ENCODE data around the gene TSPAN5.

TSPAN5 gene

GRCh38 chr4:98627531-98628257 lies 30.7 kb downstream of the TSPAN5 start:
- Histone ChIP-seq H3K4me3 (ENCODE audit: insufficient read depth, low read length, poor library complexity, severe bottlenecking) (no peak overlapping the region), H3K27ac (ENCODE audit: low read depth, low read length) (no peak overlapping the region), H3K9ac (ENCODE audit: low read length) (no peak overlapping the region), H3K4me2 (ENCODE audit: low read depth, low read length, poor library complexity, severe bottlenecking) (no peak overlapping the region), H3K27me3 (ENCODE audit: low read length) (no peaks in the 10 kb centered on the region), H3K36me3 (ENCODE audit: low read length) (no peaks in the 10 kb centered on the region), H3F3A (ENCODE audit: insufficient read depth) (no peaks in the 10 kb centered on the region), H3K9me2 (replicated peaks; ENCODE audit: insufficient read depth, low read length) (no peaks in the 10 kb centered on the region), H3K9me3 (ENCODE audit: insufficient read depth, low read length) (no peaks in the 10 kb centered on the region), H2AFZ (ENCODE audit: low read depth, low read length, severe bottlenecking) (no peak overlapping the region), H3K79me2 (ENCODE audit: insufficient read depth, low read length) (no peaks in the 10 kb centered on the region), H4K20me1 (ENCODE audit: low read depth, low read length) (no peaks in the 10 kb centered on the region)
- no peak for TF ChIP-seq EZH2phosphoT487 (conservative IDR thresholded peaks at IDR 0.05; ENCODE audit: low read length)
- TF ChIP-seq, protein P1, sequence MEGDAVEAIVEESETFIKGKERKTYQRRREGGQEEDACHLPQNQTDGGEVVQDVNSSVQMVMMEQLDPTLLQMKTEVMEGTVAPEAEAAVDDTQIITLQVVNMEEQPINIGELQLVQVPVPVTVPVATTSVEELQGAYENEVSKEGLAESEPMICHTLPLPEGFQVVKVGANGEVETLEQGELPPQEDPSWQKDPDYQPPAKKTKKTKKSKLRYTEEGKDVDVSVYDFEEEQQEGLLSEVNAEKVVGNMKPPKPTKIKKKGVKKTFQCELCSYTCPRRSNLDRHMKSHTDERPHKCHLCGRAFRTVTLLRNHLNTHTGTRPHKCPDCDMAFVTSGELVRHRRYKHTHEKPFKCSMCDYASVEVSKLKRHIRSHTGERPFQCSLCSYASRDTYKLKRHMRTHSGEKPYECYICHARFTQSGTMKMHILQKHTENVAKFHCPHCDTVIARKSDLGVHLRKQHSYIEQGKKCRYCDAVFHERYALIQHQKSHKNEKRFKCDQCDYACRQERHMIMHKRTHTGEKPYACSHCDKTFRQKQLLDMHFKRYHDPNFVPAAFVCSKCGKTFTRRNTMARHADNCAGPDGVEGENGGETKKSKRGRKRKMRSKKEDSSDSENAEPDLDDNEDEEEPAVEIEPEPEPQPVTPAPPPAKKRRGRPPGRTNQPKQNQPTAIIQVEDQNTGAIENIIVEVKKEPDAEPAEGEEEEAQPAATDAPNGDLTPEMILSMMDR (IDR thresholded peaks at IDR 0.05; ENCODE audit: insufficient read depth, low read length, poor library complexity, severe bottlenecking), result no peak

- no peak for TF ChIP-seq EZH2phosphoT487 (conservative IDR thresholded peaks at IDR 0.05; ENCODE audit: low read length)
- TF ChIP-seq, protein P1 (IDR thresholded peaks at IDR 0.05; ENCODE audit: insufficient read depth, low read length, poor library complexity, severe bottlenecking), result no peak
- Histone ChIP-seq H3K27me3 (ENCODE audit: low read length) (no peaks in the 10 kb centered on the region), H3K36me3 (ENCODE audit: low read length) (no peaks in the 10 kb centered on the region), H2AFZ (ENCODE audit: low read depth, low read length, severe bottlenecking) (no peak overlapping the region), H3K9ac (ENCODE audit: low read length) (no peak overlapping the region), H3K79me2 (ENCODE audit: insufficient read depth, low read length) (no peaks in the 10 kb centered on the region), H3F3A (ENCODE audit: insufficient read depth) (no peaks in the 10 kb centered on the region), H3K27ac (ENCODE audit: low read depth, low read length) (no peak overlapping the region), H3K4me2 (ENCODE audit: low read depth, low read length, poor library complexity, severe bottlenecking) (no peak overlapping the region), H4K20me1 (ENCODE audit: low read depth, low read length) (no peaks in the 10 kb centered on the region), H3K9me2 (replicated peaks; ENCODE audit: insufficient read depth, low read length) (no peaks in the 10 kb centered on the region), H3K4me3 (ENCODE audit: insufficient read depth, low read length, poor library complexity, severe bottlenecking) (no peak overlapping the region), H3K9me3 (ENCODE audit: insufficient read depth, low read length) (no peaks in the 10 kb centered on the region)
Observed at GRCh38 chr4:98626350-98626749, 32.1 kb downstream of the TSPAN5 start.

GRCh38 chr4:98625920-98626319 lies 32.5 kb downstream of the TSPAN5 start:
- Histone ChIP-seq H3K9me3 (ENCODE audit: insufficient read depth, low read length) (no peaks in the 10 kb centered on the region), H3K79me2 (ENCODE audit: insufficient read depth, low read length) (no peaks in the 10 kb centered on the region), H3K27ac (ENCODE audit: low read depth, low read length) (no peak overlapping the region), H3K4me2 (ENCODE audit: low read depth, low read length, poor library complexity, severe bottlenecking) (no peak overlapping the region), H3K9me2 (replicated peaks; ENCODE audit: insufficient read depth, low read length) (no peaks in the 10 kb centered on the region), H3K36me3 (ENCODE audit: low read length) (no peaks in the 10 kb centered on the region), H3K4me3 (ENCODE audit: insufficient read depth, low read length, poor library complexity, severe bottlenecking) (no peak overlapping the region), H3K27me3 (ENCODE audit: low read length) (no peaks in the 10 kb centered on the region), H4K20me1 (ENCODE audit: low read depth, low read length) (no peaks in the 10 kb centered on the region), H3K9ac (ENCODE audit: low read length) (no peak overlapping the region), H3F3A (ENCODE audit: insufficient read depth) (no peaks in the 10 kb centered on the region), H2AFZ (ENCODE audit: low read depth, low read length, severe bottlenecking) (no peak overlapping the region)
- no peak for TF ChIP-seq EZH2phosphoT487 (conservative IDR thresholded peaks at IDR 0.05; ENCODE audit: low read length)
- TF ChIP-seq, protein P1 (IDR thresholded peaks at IDR 0.05; ENCODE audit: insufficient read depth, low read length, poor library complexity, severe bottlenecking), result no peak

Measured in SU-DHL-6 (cell line).